HEK293 (cell line): Measurements from ENCODE around the gene ALPG.

ENCODE experiments used
- ATF2 ChIP-seq: fragments of 450-650 bp; formaldehyde crosslinking; IDR thresholded peaks from 2 replicates; pipeline ENCODE4 v1.5.1; 2016; ENCODE audit warnings: missing biosample characterization, missing genetic modification characterization, low read depth
- CTCF ChIP-seq: fragments of 450-650 bp; formaldehyde crosslinking; IDR thresholded peaks from 2 replicates; pipeline ENCODE4 v1.5.1; 2016; ENCODE audit warnings: missing biosample characterization, missing genetic modification characterization
- KLF9 ChIP-seq: fragments of 450-650 bp; formaldehyde crosslinking; IDR thresholded peaks from 2 replicates; pipeline ENCODE4 v1.5.1; 2016; ENCODE audit warnings: missing biosample characterization, missing genetic modification characterization, low read depth
- MEIS1 ChIP-seq: sonication (generic); formaldehyde crosslinking; IDR thresholded peaks from 2 replicates; pipeline ENCODE4 v1.8.1; 2022; ENCODE audit warnings: missing genetic modification reagents, mild to moderate bottlenecking, borderline replicate concordance
- MZF1 ChIP-seq: fragments of 450-650 bp; formaldehyde crosslinking; IDR thresholded peaks from 2 replicates; pipeline ENCODE4 v1.5.1; 2017; ENCODE audit warnings: missing biosample characterization, missing genetic modification characterization, borderline replicate concordance
- ZBTB17 ChIP-seq: fragments of 450-650 bp; formaldehyde crosslinking; IDR thresholded peaks from 2 replicates; pipeline ENCODE4 v1.5.1; 2016; ENCODE audit warnings: missing biosample characterization, missing genetic modification characterization
- ZBTB7A ChIP-seq: fragments of 450-650 bp; formaldehyde crosslinking; IDR thresholded peaks from 2 replicates; pipeline ENCODE4 v1.5.1; 2016; ENCODE audit warnings: low read depth, missing biosample characterization, missing genetic modification characterization
- ZNF138 ChIP-seq: fragments of 450-650 bp; formaldehyde crosslinking; IDR thresholded peaks from 2 replicates; pipeline ENCODE4 v1.5.1; 2016; ENCODE audit warnings: missing biosample characterization, missing genetic modification characterization, borderline replicate concordance
- ZNF174 ChIP-seq: fragments of 450-650 bp; formaldehyde crosslinking; IDR thresholded peaks from 2 replicates; pipeline ENCODE4 v1.5.0; 2017; ENCODE audit warnings: missing biosample characterization, mild to moderate bottlenecking, missing genetic modification characterization
- ZNF202 ChIP-seq: fragments of 450-650 bp; formaldehyde crosslinking; IDR thresholded peaks from 2 replicates; pipeline ENCODE4 v1.5.1; 2016; ENCODE audit warnings: missing biosample characterization, missing genetic modification characterization, borderline replicate concordance
- ZNF292 ChIP-seq: fragments of 450-650 bp; formaldehyde crosslinking; IDR thresholded peaks from 2 replicates; pipeline ENCODE4 v1.5.1; 2016; ENCODE audit warnings: low read depth, missing biosample characterization, missing genetic modification characterization, borderline replicate concordance
- ZNF747 ChIP-seq: fragments of 450-650 bp; formaldehyde crosslinking; IDR thresholded peaks from 2 replicates; pipeline ENCODE4 v1.5.1; 2016; ENCODE audit warnings: missing biosample characterization, missing genetic modification characterization
- TF ChIP-seq, protein P1 (sequence below): fragments of 450-650 bp; formaldehyde crosslinking; IDR thresholded peaks from 2 replicates; pipeline ENCODE4 v1.5.1; 2016; ENCODE audit warnings: missing biosample characterization, missing genetic modification characterization
- TF ChIP-seq, protein P2 (sequence below): IDR thresholded peaks from 2 replicates; pipeline ENCODE4 v1.6.1; 2011; ENCODE audit warnings: mild to moderate bottlenecking, low read depth, low read length, borderline replicate concordance

GRCh38 chr2:232384466-232384865 lies 22.2 kb upstream of the ALPG start:
- TF ChIP-seq ZNF138 (tag by site-specific recombination) (no peak), MEIS1 (CRISPR knock-in tag) (no peak), KLF9 (no peak), ZBTB7A (no peak), ZNF202 (tag by site-specific recombination) (no peak), ZNF747 (tag by site-specific recombination) (no peak), ZNF292 (tag by site-specific recombination) (no peak), ATF2 (no peak), MZF1 (tag by site-specific recombination) (no peak), CTCF (tag by site-specific recombination) (no peak), ZNF174 (tag by site-specific recombination) (no peak), ZBTB17 (tag by site-specific recombination) (no peak)
- TF ChIP-seq, protein P1, sequence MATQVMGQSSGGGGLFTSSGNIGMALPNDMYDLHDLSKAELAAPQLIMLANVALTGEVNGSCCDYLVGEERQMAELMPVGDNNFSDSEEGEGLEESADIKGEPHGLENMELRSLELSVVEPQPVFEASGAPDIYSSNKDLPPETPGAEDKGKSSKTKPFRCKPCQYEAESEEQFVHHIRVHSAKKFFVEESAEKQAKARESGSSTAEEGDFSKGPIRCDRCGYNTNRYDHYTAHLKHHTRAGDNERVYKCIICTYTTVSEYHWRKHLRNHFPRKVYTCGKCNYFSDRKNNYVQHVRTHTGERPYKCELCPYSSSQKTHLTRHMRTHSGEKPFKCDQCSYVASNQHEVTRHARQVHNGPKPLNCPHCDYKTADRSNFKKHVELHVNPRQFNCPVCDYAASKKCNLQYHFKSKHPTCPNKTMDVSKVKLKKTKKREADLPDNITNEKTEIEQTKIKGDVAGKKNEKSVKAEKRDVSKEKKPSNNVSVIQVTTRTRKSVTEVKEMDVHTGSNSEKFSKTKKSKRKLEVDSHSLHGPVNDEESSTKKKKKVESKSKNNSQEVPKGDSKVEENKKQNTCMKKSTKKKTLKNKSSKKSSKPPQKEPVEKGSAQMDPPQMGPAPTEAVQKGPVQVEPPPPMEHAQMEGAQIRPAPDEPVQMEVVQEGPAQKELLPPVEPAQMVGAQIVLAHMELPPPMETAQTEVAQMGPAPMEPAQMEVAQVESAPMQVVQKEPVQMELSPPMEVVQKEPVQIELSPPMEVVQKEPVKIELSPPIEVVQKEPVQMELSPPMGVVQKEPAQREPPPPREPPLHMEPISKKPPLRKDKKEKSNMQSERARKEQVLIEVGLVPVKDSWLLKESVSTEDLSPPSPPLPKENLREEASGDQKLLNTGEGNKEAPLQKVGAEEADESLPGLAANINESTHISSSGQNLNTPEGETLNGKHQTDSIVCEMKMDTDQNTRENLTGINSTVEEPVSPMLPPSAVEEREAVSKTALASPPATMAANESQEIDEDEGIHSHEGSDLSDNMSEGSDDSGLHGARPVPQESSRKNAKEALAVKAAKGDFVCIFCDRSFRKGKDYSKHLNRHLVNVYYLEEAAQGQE (tag by site-specific recombination), result no peak
- TF ChIP-seq, protein P2, sequence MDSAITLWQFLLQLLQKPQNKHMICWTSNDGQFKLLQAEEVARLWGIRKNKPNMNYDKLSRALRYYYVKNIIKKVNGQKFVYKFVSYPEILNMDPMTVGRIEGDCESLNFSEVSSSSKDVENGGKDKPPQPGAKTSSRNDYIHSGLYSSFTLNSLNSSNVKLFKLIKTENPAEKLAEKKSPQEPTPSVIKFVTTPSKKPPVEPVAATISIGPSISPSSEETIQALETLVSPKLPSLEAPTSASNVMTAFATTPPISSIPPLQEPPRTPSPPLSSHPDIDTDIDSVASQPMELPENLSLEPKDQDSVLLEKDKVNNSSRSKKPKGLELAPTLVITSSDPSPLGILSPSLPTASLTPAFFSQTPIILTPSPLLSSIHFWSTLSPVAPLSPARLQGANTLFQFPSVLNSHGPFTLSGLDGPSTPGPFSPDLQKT, result no peak
